T-helper 9 cell (primary cell): ENCODE results near the gene GALNT4.

Experiments
- DNase-seq: peaks from one replicate; pipeline ENCODE4 v3.0.0-alpha.2; 2020

GALNT4 gene

GRCh38 chr12:89490922-89491321 is 33.7 kb downstream of the GALNT4 start:
- no peak for DNase-seq

- DNase-seq = no peak
These were observed 38.3 kb downstream of the GALNT4 start for GRCh38 chr12:89486264-89486663.

GRCh38 chr12:89484470-89484869 is 40.1 kb downstream of the GALNT4 start:
- DNase-seq = no peak

GRCh38 chr12:89481213-89481914 is 43.2 kb downstream of the GALNT4 start:
- no peak for DNase-seq

GRCh38 chr12:89479982-89480381 is 44.6 kb downstream of the GALNT4 start:
- DNase-seq = no peak

- DNase-seq = no peak
These were observed 46.8 kb downstream of the GALNT4 start for GRCh38 chr12:89477633-89478279.

- no peak for DNase-seq
These were observed 47.5 kb downstream of the GALNT4 start for GRCh38 chr12:89476904-89477595.

GRCh38 chr12:89476232-89476631 is 48.4 kb downstream of the GALNT4 start:
- DNase-seq = no peak

GRCh38 chr12:89475203-89475990 is 49.2 kb downstream of the GALNT4 start:
- DNase-seq = no peak

- DNase-seq = no peak
These were observed 50.0 kb downstream of the GALNT4 start for GRCh38 chr12:89474615-89475014.
